ENCODE measurements around the gene SAMD14.

SAMD14 gene

GRCh38 chr17:50149417-50150353 lies 19.7 kb upstream of the SAMD14 start:
- peak overlapping the region; percentile 68 for H3K4me3 ChIP-seq (ENCODE audit: low read depth, low read length)
- DNase-seq (ENCODE audit: low read depth): no peak

GRCh38 chr17:50149091-50149416 lies 19.1 kb upstream of the SAMD14 start:
- no peak for DNase-seq (ENCODE audit: low read depth)
- peak overlapping the region; percentile 68 for H3K4me3 ChIP-seq (ENCODE audit: low read depth, low read length)

- peak overlapping the region; percentile 68 for H3K4me3 ChIP-seq (ENCODE audit: low read depth, low read length)
- no peak for DNase-seq (ENCODE audit: low read depth)
These were observed 18.5 kb upstream of the SAMD14 start for GRCh38 chr17:50148226-50149090.

GRCh38 chr17:50147841-50148225 lies 17.9 kb upstream of the SAMD14 start:
- no peak for DNase-seq (ENCODE audit: low read depth)
- peak overlapping the region; percentile 68 for H3K4me3 ChIP-seq (ENCODE audit: low read depth, low read length)

GRCh38 chr17:50146927-50147665 lies 17.1 kb upstream of the SAMD14 start:
- H3K4me3 ChIP-seq (ENCODE audit: low read depth, low read length): peak overlapping the region; percentile 68
- no peak for DNase-seq (ENCODE audit: low read depth)

GRCh38 chr17:50146230-50146926 lies 16.4 kb upstream of the SAMD14 start:
- H3K4me3 ChIP-seq (ENCODE audit: low read depth, low read length): peak overlapping the region; percentile 68
- DNase-seq (ENCODE audit: low read depth): no peak

- no peak overlapping the region for H3K4me3 ChIP-seq (ENCODE audit: low read depth, low read length)
- DNase-seq (ENCODE audit: low read depth): no peak
These were observed 15.7 kb upstream of the SAMD14 start for GRCh38 chr17:50145532-50146229.

- DNase-seq (ENCODE audit: low read depth): no peak
- H3K4me3 ChIP-seq (ENCODE audit: low read depth, low read length): no peak overlapping the region
These were observed 15.0 kb upstream of the SAMD14 start for GRCh38 chr17:50144845-50145531.

- H3K4me3 ChIP-seq (ENCODE audit: low read depth, low read length): no peak overlapping the region
These were observed 14.4 kb upstream of the SAMD14 start for GRCh38 chr17:50144355-50144754.

GRCh38 chr17:50143461-50144176 lies 13.7 kb upstream of the SAMD14 start:
- no peak overlapping the region for H3K4me3 ChIP-seq (ENCODE audit: low read depth, low read length)
- DNase-seq (ENCODE audit: low read depth): no peak

More at GRCh38 chr17:50144355-50144754, 14.4 kb upstream of the SAMD14 start:
- no peak for DNase-seq (ENCODE audit: low read depth)

- no peak for DNase-seq (ENCODE audit: low read depth)
- H3K4me3 ChIP-seq (ENCODE audit: low read depth, low read length): no peak overlapping the region
These were observed 11.8 kb upstream of the SAMD14 start for GRCh38 chr17:50141745-50142110.

- no peak for DNase-seq (ENCODE audit: low read depth)
- no peak overlapping the region for H3K4me3 ChIP-seq (ENCODE audit: low read depth, low read length)
These were observed 11.2 kb upstream of the SAMD14 start for GRCh38 chr17:50141026-50141744.

GRCh38 chr17:50139950-50140885 lies 10.3 kb upstream of the SAMD14 start:
- DNase-seq (ENCODE audit: low read depth): no peak
- no peak overlapping the region for H3K4me3 ChIP-seq (ENCODE audit: low read depth, low read length)

- no peak for DNase-seq (ENCODE audit: low read depth)
- H3K4me3 ChIP-seq (ENCODE audit: low read depth, low read length): no peak overlapping the region
These were observed 9.3 kb upstream of the SAMD14 start for GRCh38 chr17:50139185-50139783.

- no peak overlapping the region for H3K4me3 ChIP-seq (ENCODE audit: low read depth, low read length)
- no peak for DNase-seq (ENCODE audit: low read depth)
These were observed 7.1 kb upstream of the SAMD14 start for GRCh38 chr17:50137042-50137441.

All from skeletal muscle cell (primary cell).